VCaP (cell line): ENCODE results near the gene ZFYVE26.

ENCODE experiments used
- H3K27ac ChIP-seq: fragments of 450-650 bp; 2 replicates; pipeline ENCODE4 v1.5.1; 2017
- CTCF ChIP-seq: fragments of 450-650 bp; conservative IDR thresholded peaks from 2 replicates; pipeline ENCODE4 v1.5.1; 2017; ENCODE audit warnings: mild to moderate bottlenecking, moderate library complexity

The ZFYVE26 gene

GRCh38 chr14:67778792-67779191, 37.6 kb downstream of the ZFYVE26 start:
- no peak for TF ChIP-seq CTCF
- H3K27ac ChIP-seq, result no peak overlapping the region

GRCh38 chr14:67776653-67777322, 39.6 kb downstream of the ZFYVE26 start:
- no peak overlapping the region for H3K27ac ChIP-seq
- TF ChIP-seq CTCF, result no peak

- no peak for TF ChIP-seq CTCF
Measured at GRCh38 chr14:67773844-67774377, 42.5 kb downstream of the ZFYVE26 start.

GRCh38 chr14:67768219-67768618, 48.2 kb downstream of the ZFYVE26 start:
- no peak for TF ChIP-seq CTCF
- peak overlapping the region; percentile 14; the same call in 1 of the 2 replicates for H3K27ac ChIP-seq

More at GRCh38 chr14:67773844-67774377, 42.5 kb downstream of the ZFYVE26 start:
- no peak overlapping the region for H3K27ac ChIP-seq

- peak; percentile 34 for TF ChIP-seq CTCF
- peak overlapping the region; percentile 46 for H3K27ac ChIP-seq
Measured at GRCh38 chr14:67766035-67766680, 50.2 kb downstream of the ZFYVE26 start.

- no peak for TF ChIP-seq CTCF
- H3K27ac ChIP-seq, result peak overlapping the region; percentile 46
Measured at GRCh38 chr14:67765192-67765834, 51.1 kb downstream of the ZFYVE26 start.

- no peak for TF ChIP-seq CTCF
- no peak overlapping the region for H3K27ac ChIP-seq
Measured at GRCh38 chr14:67764496-67764895, 51.9 kb downstream of the ZFYVE26 start.
